ENCODE measurements around the gene FHL3. TPM values are rescaled to one million over a fixed set of nuclear protein-coding genes. Genes with fewer than 3 reads are reported as not detected.

FHL3 gene
- total and polyA plus RNA-seq, 2 experiments from 2014 or later: 28.3 to 49.0 TPM

GRCh38 chr1:38031513-38031866, 26.2 kb upstream of the FHL3 start (continued):
- TF ChIP-seq, protein P1, sequence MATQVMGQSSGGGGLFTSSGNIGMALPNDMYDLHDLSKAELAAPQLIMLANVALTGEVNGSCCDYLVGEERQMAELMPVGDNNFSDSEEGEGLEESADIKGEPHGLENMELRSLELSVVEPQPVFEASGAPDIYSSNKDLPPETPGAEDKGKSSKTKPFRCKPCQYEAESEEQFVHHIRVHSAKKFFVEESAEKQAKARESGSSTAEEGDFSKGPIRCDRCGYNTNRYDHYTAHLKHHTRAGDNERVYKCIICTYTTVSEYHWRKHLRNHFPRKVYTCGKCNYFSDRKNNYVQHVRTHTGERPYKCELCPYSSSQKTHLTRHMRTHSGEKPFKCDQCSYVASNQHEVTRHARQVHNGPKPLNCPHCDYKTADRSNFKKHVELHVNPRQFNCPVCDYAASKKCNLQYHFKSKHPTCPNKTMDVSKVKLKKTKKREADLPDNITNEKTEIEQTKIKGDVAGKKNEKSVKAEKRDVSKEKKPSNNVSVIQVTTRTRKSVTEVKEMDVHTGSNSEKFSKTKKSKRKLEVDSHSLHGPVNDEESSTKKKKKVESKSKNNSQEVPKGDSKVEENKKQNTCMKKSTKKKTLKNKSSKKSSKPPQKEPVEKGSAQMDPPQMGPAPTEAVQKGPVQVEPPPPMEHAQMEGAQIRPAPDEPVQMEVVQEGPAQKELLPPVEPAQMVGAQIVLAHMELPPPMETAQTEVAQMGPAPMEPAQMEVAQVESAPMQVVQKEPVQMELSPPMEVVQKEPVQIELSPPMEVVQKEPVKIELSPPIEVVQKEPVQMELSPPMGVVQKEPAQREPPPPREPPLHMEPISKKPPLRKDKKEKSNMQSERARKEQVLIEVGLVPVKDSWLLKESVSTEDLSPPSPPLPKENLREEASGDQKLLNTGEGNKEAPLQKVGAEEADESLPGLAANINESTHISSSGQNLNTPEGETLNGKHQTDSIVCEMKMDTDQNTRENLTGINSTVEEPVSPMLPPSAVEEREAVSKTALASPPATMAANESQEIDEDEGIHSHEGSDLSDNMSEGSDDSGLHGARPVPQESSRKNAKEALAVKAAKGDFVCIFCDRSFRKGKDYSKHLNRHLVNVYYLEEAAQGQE (IDR thresholded peaks at IDR 0.05; ENCODE audit: unreplicated experiment): no peak
- TF ChIP-seq EZH2phosphoT487 (IDR thresholded peaks at IDR 0.05; ENCODE audit: unreplicated experiment): no peak
- TF ChIP-seq JUNB (IDR thresholded peaks at IDR 0.05; ENCODE audit: unreplicated experiment): no peak
- TF ChIP-seq POLR2AphosphoS5 (IDR thresholded peaks at IDR 0.05; ENCODE audit: low read depth): no peak
- TF ChIP-seq ZNF331 (CRISPR knock-in tag; IDR thresholded peaks at IDR 0.05; ENCODE audit: low read depth): no peak
- no peak for TF ChIP-seq ZNF114 (CRISPR knock-in tag; IDR thresholded peaks at IDR 0.05)

GRCh38 chr1:38030596-38031512, 25.5 kb upstream of the FHL3 start:
- H3K79me2 ChIP-seq (replicated peaks; ENCODE audit: insufficient read depth): no peaks in the 10 kb centered on the region
- DNase-seq (ENCODE audit: low spot score) (no peak), ATAC-seq (no peak)
- H3K4me2 ChIP-seq: peak overlapping the region; percentile 77
- peaks cover 14% of the 10 kb centered on the region for H3K27me3 Mint-ChIP-seq (ENCODE audit: insufficient read depth, low read depth, poor library complexity)
- peaks cover 34% of the 10 kb centered on the region for H3K4me1 ChIP-seq (ENCODE audit: insufficient read depth)
- no peak overlapping the region for H2AFZ ChIP-seq
- H3K9me2 ChIP-seq (ENCODE audit: insufficient read depth): no peaks in the 10 kb centered on the region; the same call in 1 of the 2 replicates
- TF ChIP-seq ZNF462 (CRISPR knock-in tag; IDR thresholded peaks at IDR 0.05) (no peak), POLR2AphosphoS5 (IDR thresholded peaks at IDR 0.05; ENCODE audit: low read depth) (no peak), ZNF114 (CRISPR knock-in tag; IDR thresholded peaks at IDR 0.05) (no peak), ZNF331 (CRISPR knock-in tag; IDR thresholded peaks at IDR 0.05; ENCODE audit: low read depth) (no peak)
- no peak overlapping the region for H3K27ac ChIP-seq (ENCODE audit: low read depth)
- no peaks in the 10 kb centered on the region for H3K36me3 ChIP-seq (ENCODE audit: insufficient read depth)
- H3K4me3 Mint-ChIP-seq: peak overlapping the region; percentile 55
- H3K4me1 Mint-ChIP-seq: peaks cover 53% of the 10 kb centered on the region
- H3K27me3 ChIP-seq (ENCODE audit: insufficient read depth): no peaks in the 10 kb centered on the region
- H3K36me3 Mint-ChIP-seq (ENCODE audit: low read depth): peaks cover 4% of the 10 kb centered on the region
- H3F3A ChIP-seq (replicated peaks; ENCODE audit: low read depth): peaks cover 18% of the 10 kb centered on the region
- no peak overlapping the region; the same call in 1 of the 2 replicates for H3K4me3 ChIP-seq
- no peaks in the 10 kb centered on the region; the same call in 1 of the 2 replicates for H4K20me1 ChIP-seq (replicated peaks; ENCODE audit: insufficient read depth)
- peak overlapping the region; percentile 83 for H3K27ac Mint-ChIP-seq
- no peaks in the 10 kb centered on the region for H3K9me3 Mint-ChIP-seq

Measured in GM23338 (cell line).